Dedifferentiated amniotic fluid mesenchymal stem cell (primary cell): ENCODE data around the gene B4GALT4.
A peak's percentile ranks its signal among the peaks of the same experiment; 100 is the strongest.
"Not testable (repeated sequence)": the region's sequence is repeated elsewhere in the genome, so short reads cannot be mapped to it uniquely, and the experiment has no call there.

Experiments
- DNase-seq: peaks from one replicate; pipeline ENCODE4 v3.0.0-alpha.2; 2016; ENCODE audit errors: extremely low spot score

Gene B4GALT4

GRCh38 chr3:119195911-119196310, 44.8 kb downstream of the B4GALT4 start:
- DNase-seq: no peak

GRCh38 chr3:119195151-119195476, 45.6 kb downstream of the B4GALT4 start:
- DNase-seq: no peak

DNA sequence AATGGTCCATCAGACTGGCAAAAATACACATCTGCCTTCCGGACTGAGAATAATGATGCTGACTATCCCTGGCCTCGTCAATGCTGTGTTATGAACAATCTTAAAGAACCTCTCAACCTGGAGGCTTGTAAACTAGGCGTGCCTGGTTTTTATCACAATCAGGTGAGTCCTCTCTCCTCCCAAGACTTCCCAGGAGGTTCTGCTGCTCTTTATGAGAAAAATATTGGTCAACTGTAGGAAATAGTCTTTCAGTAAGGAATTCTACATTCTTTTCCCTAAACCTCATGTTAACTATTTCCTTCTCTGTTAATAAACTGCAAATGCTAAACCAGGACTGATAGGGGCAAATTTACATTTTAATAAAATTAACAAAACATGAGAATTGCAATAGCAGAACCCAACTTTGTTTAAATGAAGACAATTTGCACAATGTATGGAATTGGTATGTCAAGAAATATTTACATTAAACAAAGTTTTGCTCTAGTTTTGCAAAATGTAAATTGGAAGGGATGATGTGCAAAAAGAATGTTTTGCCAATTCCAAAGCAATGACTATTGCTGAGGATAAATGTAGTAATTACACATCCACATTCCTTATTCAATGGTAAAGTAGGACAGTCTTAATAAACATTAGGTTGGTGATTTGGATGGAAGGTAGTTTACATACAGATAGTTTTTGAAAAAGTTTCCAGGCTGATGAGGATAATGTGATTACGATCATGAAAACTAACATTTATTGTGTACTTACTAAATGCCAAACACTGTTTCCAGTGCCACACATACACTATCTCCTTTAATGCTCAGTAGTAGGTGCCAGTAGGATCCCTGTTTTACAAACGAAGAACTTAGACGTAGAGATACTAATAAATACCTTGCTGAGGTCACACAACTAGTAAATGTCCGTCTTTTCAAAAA, 46.2 kb downstream of the B4GALT4 start:
- DNase-seq: no peak

- no peak for DNase-seq
Observed at GRCh38 chr3:119191800-119192199, 48.9 kb downstream of the B4GALT4 start.

DNA sequence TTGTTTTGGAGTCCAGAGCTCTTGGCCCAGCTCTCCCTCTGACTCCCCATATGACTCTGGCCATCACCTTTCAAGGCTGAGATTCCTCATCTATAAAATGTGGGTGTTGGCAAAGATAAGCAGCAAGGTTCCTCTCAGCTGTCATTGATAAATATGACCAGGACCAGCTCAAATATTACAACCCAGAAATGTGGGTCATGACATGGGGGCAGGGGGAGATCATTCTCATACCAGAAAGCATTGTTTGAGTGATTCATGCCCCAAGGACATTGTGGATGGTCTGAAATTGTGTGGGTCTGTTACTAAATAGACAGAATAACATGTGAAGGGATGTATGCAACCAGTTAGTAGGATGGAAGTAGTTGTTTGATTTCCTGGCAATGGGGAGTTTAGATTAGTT, 53.4 kb downstream of the B4GALT4 start:
- DNase-seq: no peak

GRCh38 chr3:119184796-119185570, 55.7 kb downstream of the B4GALT4 start:
- DNase-seq: peak; percentile 89

DNA sequence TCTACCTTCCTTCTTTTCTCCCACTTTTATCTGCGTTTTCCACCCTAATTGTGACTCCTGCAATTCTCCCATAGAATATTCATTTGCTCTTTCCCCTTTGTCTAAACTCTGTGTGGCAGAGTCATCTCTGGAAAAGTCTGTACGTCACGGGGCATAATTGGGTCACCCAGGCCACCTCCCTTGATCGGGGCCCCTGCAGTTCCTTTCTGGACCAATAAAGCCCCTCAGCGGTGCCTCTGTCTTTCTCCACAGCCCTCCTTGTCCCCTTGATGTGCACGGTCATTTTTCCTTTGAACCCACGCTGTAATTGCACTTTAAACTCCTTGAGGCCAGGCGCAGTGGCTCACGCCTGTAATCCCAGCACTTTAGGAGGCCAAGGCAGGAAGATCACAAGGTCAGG, 56.6 kb downstream of the B4GALT4 start:
- DNase-seq: no peak

- no peak for DNase-seq
Observed at GRCh38 chr3:119181765-119182164, 58.9 kb downstream of the B4GALT4 start.

- no peak for DNase-seq
Observed at GRCh38 chr3:119177321-119177720, 63.4 kb downstream of the B4GALT4 start.

DNA sequence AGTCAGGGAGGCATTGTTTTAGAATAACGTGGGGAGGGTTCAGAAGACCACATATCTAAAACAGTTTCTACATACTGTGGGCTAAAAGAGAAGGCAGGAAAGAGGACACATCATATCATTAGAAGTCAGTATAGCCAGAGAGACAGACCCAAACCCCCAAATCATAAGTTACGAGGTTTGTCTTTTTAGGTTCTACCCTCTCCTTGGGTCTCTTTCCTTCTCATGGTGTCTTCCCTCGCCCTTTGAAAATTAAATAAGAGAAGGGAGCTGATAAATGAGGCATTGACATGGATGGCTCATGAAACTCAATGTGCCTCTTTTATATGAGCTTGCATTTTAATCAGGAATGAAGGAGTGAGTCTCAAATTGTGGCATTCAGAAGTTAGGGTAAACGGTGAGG, 63.9 kb downstream of the B4GALT4 start:
- no peak for DNase-seq

DNA sequence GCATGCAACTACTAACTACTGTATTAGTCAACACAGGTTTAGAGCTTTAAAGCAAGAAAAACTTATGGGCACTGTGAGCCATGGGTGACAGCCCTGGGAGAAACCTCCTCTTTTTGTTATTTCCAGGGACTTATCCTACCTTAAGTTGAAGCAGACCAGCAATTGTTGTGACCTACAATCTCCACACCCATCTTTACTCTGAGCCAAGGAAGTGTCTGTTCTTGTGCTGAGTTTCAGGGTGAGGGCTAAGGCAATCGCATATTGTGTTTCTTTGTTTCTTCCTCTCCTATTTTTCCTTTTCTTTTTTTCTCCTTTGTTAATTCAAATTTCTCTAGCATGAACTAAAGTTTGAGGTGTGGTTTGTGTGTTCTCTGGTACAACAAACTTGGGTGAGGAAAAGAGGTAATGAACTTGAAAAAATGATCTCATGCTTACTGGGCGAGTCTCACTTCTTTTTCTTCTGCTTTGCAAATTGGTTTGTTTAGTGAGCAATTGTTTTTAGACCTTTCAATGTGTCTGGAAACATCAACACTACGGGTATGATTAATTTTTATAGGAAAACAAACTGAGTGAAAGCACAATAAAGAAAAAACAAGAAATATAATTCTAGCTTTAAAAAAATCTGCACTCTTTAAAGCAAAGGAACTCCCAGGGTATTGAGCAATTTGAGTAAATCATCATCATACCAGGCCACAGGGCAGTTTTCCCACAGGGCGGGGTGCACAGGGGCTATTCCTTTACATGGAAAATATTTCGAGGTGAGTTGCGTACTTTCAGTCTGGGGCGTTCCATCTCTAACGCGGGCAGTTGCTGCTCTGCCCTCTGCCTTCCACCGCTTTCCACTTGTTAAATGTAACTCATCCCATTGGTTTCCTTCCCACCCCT, 64.6 kb downstream of the B4GALT4 start:
- peak; percentile 47 for DNase-seq

DNA sequence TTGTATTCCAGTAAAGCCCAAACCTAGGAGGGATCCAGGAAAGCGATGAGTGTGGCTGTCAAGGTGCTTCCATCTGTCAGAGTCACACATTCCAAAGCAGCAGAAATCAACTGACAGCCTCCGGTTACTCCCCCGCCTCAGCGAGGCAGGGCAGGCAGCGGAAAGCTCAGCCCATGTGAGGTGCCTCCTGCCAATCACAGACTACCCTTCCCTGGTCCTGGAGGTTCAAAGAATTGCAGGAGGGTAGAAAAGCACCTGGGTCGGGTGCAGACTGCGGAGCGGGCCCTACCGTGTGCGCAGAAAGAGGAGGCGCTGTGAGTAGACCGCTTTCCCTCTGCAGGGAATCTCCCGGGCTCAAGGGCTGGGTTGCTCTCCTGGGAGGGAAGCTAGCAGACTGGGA, 67.4 kb downstream of the B4GALT4 start, which contains the start of gene UPK1B:
UPK1B (plus strand) TSS at position 274 of the 400 bp plus-strand sequence. CDS start 13,144 bp downstream, outside the sequence.
- no peak for DNase-seq

- DNase-seq: no peak
Observed at GRCh38 chr3:119170821-119171220, 69.9 kb downstream of the B4GALT4 start.

- DNase-seq: not testable (repeated sequence)
Observed at GRCh38 chr3:119164745-119165144, 75.9 kb downstream of the B4GALT4 start.
